ENCODE results near the gene PIK3C2B. TPM values are rescaled to one million over a fixed set of nuclear protein-coding genes. Genes with fewer than 3 reads are reported as not detected.

Gene PIK3C2B
- total and polyA plus RNA-seq, 2 donors (not counting 1 experiment from before 2014, with no cell fraction given): 90.3 to 142 TPM

DNA sequence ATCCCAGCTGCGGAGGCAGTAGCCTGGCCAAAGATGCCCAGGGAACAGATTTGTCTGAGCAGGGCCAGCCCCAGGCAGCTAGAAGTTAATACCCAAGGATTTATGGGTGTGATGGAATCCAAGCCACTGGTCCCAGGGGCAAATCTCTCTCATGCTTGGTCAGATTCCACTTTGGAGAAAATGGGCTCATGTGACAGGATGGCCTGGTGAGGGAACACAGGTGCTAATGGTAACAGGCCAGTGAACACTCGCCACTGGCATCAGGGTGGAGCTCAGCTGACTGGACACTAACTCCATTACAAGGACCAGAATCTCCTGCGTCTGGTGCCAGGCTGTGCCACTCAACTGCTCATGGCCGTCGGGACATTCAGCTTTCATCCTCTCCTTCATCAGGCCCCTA, 33.6 kb upstream of the PIK3C2B start:
- H3K9ac ChIP-seq (ENCODE audit: low read length): no peak overlapping the region
- WGBS (ENCODE audit: insufficient coverage): 100% methylated on average over 5 of the region's 5 CpGs

DNA sequence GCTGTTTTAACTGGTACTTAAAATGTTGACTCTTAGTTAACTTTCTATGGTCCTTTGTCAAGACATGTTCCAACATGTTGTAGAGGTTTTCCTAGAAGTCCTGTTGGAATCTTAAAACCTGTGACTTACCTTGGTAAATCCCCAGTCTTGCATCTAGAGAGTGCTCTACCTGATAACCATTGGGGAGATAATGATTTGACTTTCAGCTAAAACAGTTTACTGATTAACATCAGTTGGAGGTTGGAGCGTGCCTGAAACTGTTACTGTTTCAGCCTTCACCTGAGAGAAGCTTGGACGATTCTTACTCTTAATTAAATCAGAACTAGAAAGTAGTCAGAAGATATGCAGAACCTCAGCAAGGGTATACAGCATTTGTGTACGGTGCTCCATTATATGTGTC, 30.4 kb upstream of the PIK3C2B start:
- Histone ChIP-seq H3K4me1 (ENCODE audit: control insufficient read depth in 2 of 2, insufficient read depth in 2 of 2, low read length in 2 of 2) (peaks cover 46 to 54% of the 10 kb centered on the region in 2 donors), H3K36me3 (replicated peaks in 1 of 2; ENCODE audit: control extremely low read depth in 1 of 2, control insufficient read depth in 1 of 2, extremely low read depth in 1 of 2, insufficient read depth in 2 of 2, low read length in 1 of 2) (peaks cover 2 to 55% of the 10 kb centered on the region in 2 experiments), H3K79me2 (ENCODE audit: control insufficient read depth, insufficient read depth, low read length) (peaks cover 97% of the 10 kb centered on the region), H3K9me3 (ENCODE audit: control extremely low read depth in 1 of 3, control insufficient read depth in 2 of 3, insufficient read depth in 1 of 3, low read length in 2 of 3) (peaks cover 0 to 14% (median 6%) of the 10 kb centered on the region in 3 donors), H3K9ac (ENCODE audit: low read length) (no peak overlapping the region), H3K27ac (ENCODE audit: low read length in 2 of 2) (peak overlapping the region; percentile 13 to 22), H4K20me1 (ENCODE audit: control insufficient read depth, insufficient read depth, low read length, poor library complexity, severe bottlenecking) (peaks cover 33% of the 10 kb centered on the region), H3K4me3 (ENCODE audit: control extremely low read depth in 1 of 5, extremely low read depth in 1 of 5, insufficient read depth in 1 of 5, low read depth in 2 of 5, low read length in 4 of 5) (no peak overlapping the region), H3K4me2 (replicated peaks; ENCODE audit: low read depth, low read length, poor library complexity, severe bottlenecking) (no peak overlapping the region), H2AFZ (ENCODE audit: insufficient read depth, low read depth, low read length, poor library complexity, severe bottlenecking) (no peak overlapping the region), H3K27me3 (replicated peaks in 1 of 4; ENCODE audit: control extremely low read depth in 1 of 4, control insufficient read depth in 3 of 4, insufficient read depth in 4 of 4, low read length in 3 of 4) (no peaks in the 10 kb centered on the region)
- Mint-ChIP-seq H3K27me3 (no peaks in the 10 kb centered on the region), H3K4me3 (peak overlapping the region; percentile 54), H3K9me3 (ENCODE audit: insufficient read depth) (no peaks in the 10 kb centered on the region), H3K27ac (peak overlapping the region; percentile 86), H3K4me1 (peaks cover 39% of the 10 kb centered on the region)
- ChIA-PET POLR2A (interaction anchor here (0.6 to 3.9 kb wide), 4 partner anchors 9 to 31 kb away, joined by 3 to 91 read pairs (median 4); partner anchors contain the start of gene MDM4), CTCF (interaction anchor here (0.9 to 6.2 kb wide), 10 partner anchors 10 to 282 kb away, joined by 3 to 32 read pairs (median 4); partner anchors contain the start of gene MDM4)
- DNase-seq: no peak
- no CpG with 5 or more reads among the region's 3 CpGs for WGBS (ENCODE audit: insufficient coverage)
- intact Hi-C loops (cut with micrococcal nuclease): loop anchor here (5.0 kb wide), 1 partner anchor 762 kb away; no protein-coding TSS in a partner anchor
- TF ChIP-seq, protein P1, sequence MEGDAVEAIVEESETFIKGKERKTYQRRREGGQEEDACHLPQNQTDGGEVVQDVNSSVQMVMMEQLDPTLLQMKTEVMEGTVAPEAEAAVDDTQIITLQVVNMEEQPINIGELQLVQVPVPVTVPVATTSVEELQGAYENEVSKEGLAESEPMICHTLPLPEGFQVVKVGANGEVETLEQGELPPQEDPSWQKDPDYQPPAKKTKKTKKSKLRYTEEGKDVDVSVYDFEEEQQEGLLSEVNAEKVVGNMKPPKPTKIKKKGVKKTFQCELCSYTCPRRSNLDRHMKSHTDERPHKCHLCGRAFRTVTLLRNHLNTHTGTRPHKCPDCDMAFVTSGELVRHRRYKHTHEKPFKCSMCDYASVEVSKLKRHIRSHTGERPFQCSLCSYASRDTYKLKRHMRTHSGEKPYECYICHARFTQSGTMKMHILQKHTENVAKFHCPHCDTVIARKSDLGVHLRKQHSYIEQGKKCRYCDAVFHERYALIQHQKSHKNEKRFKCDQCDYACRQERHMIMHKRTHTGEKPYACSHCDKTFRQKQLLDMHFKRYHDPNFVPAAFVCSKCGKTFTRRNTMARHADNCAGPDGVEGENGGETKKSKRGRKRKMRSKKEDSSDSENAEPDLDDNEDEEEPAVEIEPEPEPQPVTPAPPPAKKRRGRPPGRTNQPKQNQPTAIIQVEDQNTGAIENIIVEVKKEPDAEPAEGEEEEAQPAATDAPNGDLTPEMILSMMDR (IDR thresholded peaks at IDR 0.05): no peak
- TF ChIP-seq EZH2 (IDR thresholded peaks at IDR 0.05; ENCODE audit: borderline replicate concordance, insufficient read depth, low read depth, low read length, poor library complexity, severe bottlenecking): no peak
- no peak for ATAC-seq (ENCODE audit: low read depth)

More for the DNA sequence above, 33.6 kb upstream of the PIK3C2B start:
- CTCF ChIA-PET: interaction anchor here (1.2 to 6.2 kb wide), 3 partner anchors 25 to 279 kb away, joined by 3 to 32 read pairs (median 4); no protein-coding TSS in a partner anchor
- TF ChIP-seq, protein P1 (IDR thresholded peaks at IDR 0.05): no peak
- no peak for TF ChIP-seq EZH2 (IDR thresholded peaks at IDR 0.05; ENCODE audit: borderline replicate concordance, insufficient read depth, low read depth, low read length, poor library complexity, severe bottlenecking)
- peaks cover 9 to 82% of the 10 kb centered on the region in 2 experiments for H3K36me3 ChIP-seq (replicated peaks in 1 of 2; ENCODE audit: control extremely low read depth in 1 of 2, control insufficient read depth in 1 of 2, extremely low read depth in 1 of 2, insufficient read depth in 2 of 2, low read length in 1 of 2)
- H3K4me3 ChIP-seq (ENCODE audit: control extremely low read depth in 1 of 5, extremely low read depth in 1 of 5, insufficient read depth in 1 of 5, low read depth in 2 of 5, low read length in 4 of 5): no peak overlapping the region
- DNase-seq (no peak), ATAC-seq (ENCODE audit: low read depth) (no peak)
- no peaks in the 10 kb centered on the region for H3K27me3 ChIP-seq (replicated peaks in 1 of 4; ENCODE audit: control extremely low read depth in 1 of 4, control insufficient read depth in 3 of 4, insufficient read depth in 4 of 4, low read length in 3 of 4)
- peaks cover 31 to 43% of the 10 kb centered on the region in 2 donors for H3K4me1 ChIP-seq (ENCODE audit: control insufficient read depth in 2 of 2, insufficient read depth in 2 of 2, low read length in 2 of 2)
- H3K9me3 Mint-ChIP-seq (ENCODE audit: insufficient read depth): no peaks in the 10 kb centered on the region
- intact Hi-C loops (cut with micrococcal nuclease): no loop called here
- no peak overlapping the region for H3K4me2 ChIP-seq (replicated peaks; ENCODE audit: low read depth, low read length, poor library complexity, severe bottlenecking)
- no peak overlapping the region for H3K27ac Mint-ChIP-seq
- peaks cover 0 to 13% (median 6%) of the 10 kb centered on the region in 3 donors for H3K9me3 ChIP-seq (ENCODE audit: control extremely low read depth in 1 of 3, control insufficient read depth in 2 of 3, insufficient read depth in 1 of 3, low read length in 2 of 3)
- POLR2A ChIA-PET: no interaction called here
- peaks cover 56% of the 10 kb centered on the region for H4K20me1 ChIP-seq (ENCODE audit: control insufficient read depth, insufficient read depth, low read length, poor library complexity, severe bottlenecking)
- H3K27me3 Mint-ChIP-seq: no peaks in the 10 kb centered on the region
- no peak overlapping the region for H2AFZ ChIP-seq (ENCODE audit: insufficient read depth, low read depth, low read length, poor library complexity, severe bottlenecking)
- H3K4me3 Mint-ChIP-seq: no peak overlapping the region
- H3K4me1 Mint-ChIP-seq: peaks cover 34% of the 10 kb centered on the region
- peaks cover 95% of the 10 kb centered on the region for H3K79me2 ChIP-seq (ENCODE audit: control insufficient read depth, insufficient read depth, low read length)
- no peak overlapping the region for H3K27ac ChIP-seq (ENCODE audit: low read length in 2 of 2)
